GM21526 (cell line): ENCODE results near the gene DUSP6.

Experiments
- ATAC-seq: cut with Tn5 transposase; IDR thresholded peaks from one replicate; pipeline ENCODE4 v1.9.1; 2021; ENCODE audit warnings: moderate library complexity; ENCODE audit not compliant: unreplicated experiment, low FRiP score

DUSP6 gene

DNA sequence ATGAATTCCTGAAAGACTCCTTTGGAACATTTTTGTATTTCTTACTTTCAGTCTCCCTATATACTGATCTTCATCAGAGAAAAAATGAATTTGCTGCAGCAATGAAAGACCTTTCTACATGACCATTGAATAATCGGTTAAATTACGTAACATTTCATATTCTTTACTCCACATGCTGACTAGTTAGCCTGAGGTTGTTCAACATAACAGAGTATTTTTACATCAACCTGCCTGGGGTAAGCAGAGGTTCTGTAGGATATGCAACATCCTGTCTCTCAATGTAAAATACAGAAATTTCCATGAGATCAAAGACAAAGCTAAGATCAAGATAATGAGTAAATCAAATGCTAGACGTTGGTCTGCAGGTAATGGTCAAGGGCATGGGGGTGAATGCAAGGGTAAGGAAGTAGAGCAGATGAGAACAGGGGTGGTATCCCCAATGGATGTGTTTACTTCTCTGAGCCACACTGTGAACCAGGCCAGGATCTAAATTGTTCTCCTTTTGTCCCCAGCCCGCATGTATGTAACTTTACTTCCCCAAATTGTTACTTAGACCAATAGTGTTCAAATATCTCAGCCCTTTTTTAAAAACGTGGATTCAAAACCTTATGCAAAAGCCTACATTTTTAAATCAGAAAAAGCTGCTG lies 45.4 kb downstream of the DUSP6 start:
- ATAC-seq: no peak

- ATAC-seq: no peak
Measured at GRCh38 chr12:89305373-89305772, 46.9 kb downstream of the DUSP6 start.

DNA sequence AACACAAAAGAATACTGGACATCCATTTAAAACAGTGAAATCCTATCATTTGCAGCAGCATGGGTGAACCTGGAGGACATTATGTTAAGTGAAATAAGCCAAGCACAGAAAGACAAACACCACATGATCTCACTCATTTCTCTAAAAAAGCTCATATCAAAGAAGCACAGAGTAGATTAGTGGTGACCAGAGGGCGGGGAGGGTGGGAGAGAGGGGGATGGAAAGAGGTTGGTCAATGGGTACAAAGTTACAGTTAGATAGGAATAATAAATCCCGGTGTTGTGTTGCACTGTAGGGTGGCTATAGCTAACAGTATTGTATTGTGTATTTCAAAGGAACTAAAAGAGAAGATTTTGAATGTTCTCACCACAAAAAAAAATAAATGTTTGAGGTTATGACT lies 52.4 kb downstream of the DUSP6 start:
- ATAC-seq: no peak

- no peak for ATAC-seq
Measured at GRCh38 chr12:89299417-89299816, 52.9 kb downstream of the DUSP6 start.
